HepG2 (cell line): ENCODE data around the gene JMJD8. TPM values are rescaled to one million over a fixed set of nuclear protein-coding genes. Genes with fewer than 3 reads are reported as not detected.

ENCODE experiments used
- AGO1 ChIP-seq: fragments of 200-400 bp; formaldehyde crosslinking; IDR thresholded peaks from 2 replicates; pipeline ENCODE4 v1.6.1; 2017; ENCODE audit warnings: mild to moderate bottlenecking, low read depth, low read length, moderate library complexity; ENCODE audit not compliant: poor library complexity, severe bottlenecking
- BCL6 ChIP-seq: IDR thresholded peaks from 2 replicates; pipeline ENCODE4 v1.6.1; 2016; ENCODE audit warnings: missing genetic modification reagents, missing compliant biosample characterization
- CREBL2 ChIP-seq: sonication (generic); formaldehyde crosslinking; IDR thresholded peaks from 2 replicates; pipeline ENCODE4 v1.8.1; 2023; ENCODE audit warnings: missing genetic modification reagents, mild to moderate bottlenecking, borderline replicate concordance
- EHMT2 ChIP-seq: fragments of 200-600 bp; sonication (generic); IDR thresholded peaks from 2 replicates; pipeline ENCODE4 v1.7.0; 2017; ENCODE audit warnings: antibody characterized with exemption, low read depth, low read length, borderline replicate concordance
- ELK4 ChIP-seq: sonication (generic); formaldehyde crosslinking; IDR thresholded peaks from 2 replicates; pipeline ENCODE4 v1.9.0; 2021; ENCODE audit warnings: missing genetic modification reagents, borderline replicate concordance
- HOXA3 ChIP-seq: sonication (generic); formaldehyde crosslinking; IDR thresholded peaks from 2 replicates; pipeline ENCODE4 v1.5.0; 2020; ENCODE audit warnings: missing genetic modification reagents
- HOXA5 ChIP-seq: sonication (generic); formaldehyde crosslinking; IDR thresholded peaks from 2 replicates; pipeline ENCODE4 v1.4.0; 2020; ENCODE audit warnings: missing genetic modification reagents
- HOXA9 ChIP-seq: sonication (generic); formaldehyde crosslinking; IDR thresholded peaks from 2 replicates; pipeline ENCODE4 v1.8.1; 2022; ENCODE audit warnings: missing genetic modification reagents, mild to moderate bottlenecking, moderate library complexity, borderline replicate concordance
- MAZ ChIP-seq, 2 experiments: sonication (generic) in 1 of 2; formaldehyde crosslinking in 1 of 2; IDR thresholded peaks; 2 replicates each; pipeline versions ENCODE4 v1.5.0 to v1.6.1; 2012 to 2020; ENCODE audit warnings: low read depth in 2 of 2, mild to moderate bottlenecking in 2 of 2, borderline replicate concordance in 1 of 2, improper control_type of control experiment in 1 of 2, low read length in 1 of 2, missing genetic modification reagents in 1 of 2, moderate library complexity in 1 of 2
- MLX ChIP-seq: IDR thresholded peaks from 2 replicates; pipeline ENCODE4 v1.6.1; 2016
- MXD3 ChIP-seq: IDR thresholded peaks from 2 replicates; pipeline ENCODE4 v1.6.1; 2016; ENCODE audit warnings: mild to moderate bottlenecking, missing biosample characterization, missing genetic modification reagents
- MXD4 ChIP-seq: IDR thresholded peaks from 2 replicates; pipeline ENCODE4 v1.6.1; 2016; ENCODE audit warnings: mild to moderate bottlenecking, missing biosample characterization, missing genetic modification reagents
- NAIF1 ChIP-seq: sonication (generic); formaldehyde crosslinking; IDR thresholded peaks from 2 replicates; pipeline ENCODE4 v1.5.0; 2020; ENCODE audit warnings: mild to moderate bottlenecking, missing genetic modification reagents, borderline replicate concordance
- PAX8 ChIP-seq: sonication (generic); formaldehyde crosslinking; IDR thresholded peaks from 2 replicates; pipeline ENCODE4 v1.8.0; 2022; ENCODE audit warnings: mild to moderate bottlenecking, missing genetic modification reagents, borderline replicate concordance
- PHF21A ChIP-seq: sonication (generic); formaldehyde crosslinking; IDR thresholded peaks from 2 replicates; pipeline ENCODE4 v1.5.0; 2020; ENCODE audit warnings: mild to moderate bottlenecking, missing genetic modification reagents
- SNAPC5 ChIP-seq: sonication (generic); formaldehyde crosslinking; IDR thresholded peaks from 2 replicates; pipeline ENCODE4 v1.8.1; 2023; ENCODE audit warnings: mild to moderate bottlenecking, missing genetic modification reagents, borderline replicate concordance
- SP4 ChIP-seq: sonication (generic); formaldehyde crosslinking; IDR thresholded peaks from 2 replicates; pipeline ENCODE4 v1.8.1; 2023; ENCODE audit warnings: mild to moderate bottlenecking, missing genetic modification reagents
- SP5 ChIP-seq: IDR thresholded peaks from 2 replicates; pipeline ENCODE4 v1.6.1; 2016; ENCODE audit warnings: low read depth, borderline replicate concordance
- SRF ChIP-seq: IDR thresholded peaks from 2 replicates; pipeline ENCODE4 v1.6.1; 2011; ENCODE audit warnings: mild to moderate bottlenecking, low read depth, low read length, moderate library complexity
- THAP11 ChIP-seq: IDR thresholded peaks from 2 replicates; pipeline ENCODE4 v1.6.1; 2016; ENCODE audit warnings: missing biosample characterization, missing genetic modification reagents
- ZBTB20 ChIP-seq: sonication (generic); formaldehyde crosslinking; IDR thresholded peaks from 2 replicates; pipeline ENCODE4 v1.8.1; 2023; ENCODE audit warnings: missing genetic modification reagents, low read depth, mild to moderate bottlenecking, borderline replicate concordance
- ZBTB7B ChIP-seq: sonication (generic); formaldehyde crosslinking; IDR thresholded peaks from 2 replicates; pipeline ENCODE4 v1.4.0; 2020; ENCODE audit warnings: missing genetic modification reagents
- ZFYVE20 ChIP-seq: sonication (generic); formaldehyde crosslinking; IDR thresholded peaks from 2 replicates; pipeline ENCODE4 v1.8.0; 2023; ENCODE audit warnings: low read depth, mild to moderate bottlenecking, moderate library complexity, missing genetic modification reagents, borderline replicate concordance
- ZNF430 ChIP-seq: sonication (generic); formaldehyde crosslinking; IDR thresholded peaks from 2 replicates; pipeline ENCODE4 v1.9.0; 2021; ENCODE audit warnings: mild to moderate bottlenecking, missing genetic modification reagents
- ZNF44 ChIP-seq: sonication (generic); formaldehyde crosslinking; IDR thresholded peaks from 2 replicates; pipeline ENCODE4 v1.5.1; 2020; ENCODE audit warnings: mild to moderate bottlenecking, missing genetic modification reagents
- ZNF639 ChIP-seq: conservative IDR thresholded peaks from 2 replicates; pipeline ENCODE4 v1.6.1; 2018; ENCODE audit warnings: missing genetic modification reagents
- ZNF773 ChIP-seq: sonication (generic); formaldehyde crosslinking; IDR thresholded peaks from 2 replicates; pipeline ENCODE4 v1.4.0; 2020; ENCODE audit warnings: missing genetic modification reagents, borderline replicate concordance
- polyA plus RNA-seq, 8 experiments: library from polyadenylated mRNA; depleted of rRNA in 3 of 8; stranded (reverse) in 7 of 8; unstranded in 1 of 8; fragments of >200 nt; fragmentation: Illumina TruSeq in 4 of 8; extraction: Trizol in 4 of 8; gene quantifications; 2 replicates each; pipeline versions ENCODE4 v1.2.1 to v1.2.3, GENCODE V29; 2011 to 2016; ENCODE audit warnings: low read depth in 4 of 8, missing spikeins in 1 of 8, mixed read lengths in 1 of 8; ENCODE audit not compliant: insufficient read depth in 1 of 8
- total RNA-seq, 5 experiments: library from RNA; depleted of rRNA; stranded (reverse); fragments of >200 nt; fragmentation: Illumina TruSeq; extraction: Trizol; gene quantifications; 2 replicates each; pipeline ENCODE4 v1.2.3, GENCODE V29; 2016; ENCODE audit warnings: low read depth in 1 of 5

Gene JMJD8
- total and polyA plus RNA-seq, 2 of the 13 experiments (the other 11 are each of a cell fraction or from before 2014, with no cell fraction given), result 2.6 to 11.8 TPM

GRCh38 chr16:715477-716199 is 31.5 kb upstream of the JMJD8 start (continued):
- TF ChIP-seq ZBTB20 (no peak), HOXA5 (no peak), SP4 (CRISPR knock-in tag) (no peak), NAIF1 (no peak), PAX8 (CRISPR knock-in tag) (no peak), EHMT2 (no peak), ZBTB7B (no peak), MAZ (IDR thresholded peaks at IDR 0.05; ENCODE audit: borderline replicate concordance, low read depth, low read length) (no peak), MAZ (CRISPR knock-in tag; IDR thresholded peaks at IDR 0.05; ENCODE audit: low read depth) (peak; percentile 5; the same call in 1 of the 2 replicates), THAP11 (CRISPR knock-in tag) (no peak), MXD4 (0 out of 2 replicates have a peak, but pooled peaks have one; percentile 32), SRF (no peak), CREBL2 (CRISPR knock-in tag) (no peak), ZFYVE20 (0 out of 2 replicates have a peak, but pooled peaks have one; percentile 51), ZNF44 (no peak), HOXA3 (CRISPR knock-in tag) (no peak; the same call in 1 of the 2 replicates), MLX (CRISPR knock-in tag) (no peak), BCL6 (CRISPR knock-in tag) (no peak), ZNF430 (CRISPR knock-in tag) (no peak), SNAPC5 (no peak), ELK4 (CRISPR knock-in tag) (no peak), AGO1 (peak; percentile 91), PHF21A (CRISPR knock-in tag) (peak; percentile 25; the same call in 1 of the 2 replicates), ZNF773 (CRISPR knock-in tag) (no peak), HOXA9 (CRISPR knock-in tag) (no peak), MXD3 (CRISPR knock-in tag) (no peak; the same call in 1 of the 2 replicates), SP5 (no peak), ZNF639 (no peak)
